GM18502 (cell line): Measurements from ENCODE around the gene SSNA1.

Source experiments
- ATAC-seq: cut with Tn5 transposase; IDR thresholded peaks from one replicate; pipeline ENCODE4 v1.9.1; 2021; ENCODE audit warnings: mild to moderate bottlenecking; ENCODE audit not compliant: unreplicated experiment, poor library complexity

The SSNA1 gene

GRCh38 chr9:137195525-137196220 lies 7.2 kb downstream of the SSNA1 start:
- no peak for ATAC-seq

GRCh38 chr9:137198051-137198901 lies 9.8 kb downstream of the SSNA1 start:
- ATAC-seq, result no peak

GRCh38 chr9:137198902-137199283 lies 10.4 kb downstream of the SSNA1 start:
- ATAC-seq, result no peak

GRCh38 chr9:137199411-137200121 lies 11.1 kb downstream of the SSNA1 start:
- no peak for ATAC-seq

- ATAC-seq, result peak; percentile 88
Observed at GRCh38 chr9:137200311-137201204, 12.1 kb downstream of the SSNA1 start, which contains the start of gene TPRN. TSS of gene TPRN (minus strand) at chr9:137200741. CDS start at chr9:137200711, 30 bp downstream.

GRCh38 chr9:137201205-137201868 lies 12.9 kb downstream of the SSNA1 start:
- ATAC-seq, result no peak

GRCh38 chr9:137202966-137203365 lies 14.5 kb downstream of the SSNA1 start:
- ATAC-seq, result no peak

- no peak for ATAC-seq
Observed at GRCh38 chr9:137204731-137205125, 16.3 kb downstream of the SSNA1 start.

GRCh38 chr9:137205126-137206069 lies 16.9 kb downstream of the SSNA1 start, which contains the start of the genes NDOR1 and TMEM203:
TSS of gene NDOR1 (plus strand) at chr9:137205700. CDS start at chr9:137205778, 78 bp downstream.
TSS of gene TMEM203 (minus strand) at chr9:137205648. CDS start at chr9:137205414, 234 bp downstream.
- peak; percentile 59 for ATAC-seq

GRCh38 chr9:137206602-137207001 lies 18.1 kb downstream of the SSNA1 start:
- ATAC-seq, result no peak

GRCh38 chr9:137211532-137211931 lies 23.1 kb downstream of the SSNA1 start:
- ATAC-seq, result no peak

GRCh38 chr9:137212520-137212919 lies 24.0 kb downstream of the SSNA1 start:
- no peak for ATAC-seq

- ATAC-seq, result no peak
Observed at GRCh38 chr9:137213160-137214060, 24.9 kb downstream of the SSNA1 start.

GRCh38 chr9:137214620-137215019 lies 26.1 kb downstream of the SSNA1 start:
- no peak for ATAC-seq

- no peak for ATAC-seq
Observed at GRCh38 chr9:137215196-137215986, 26.9 kb downstream of the SSNA1 start.

GRCh38 chr9:137216188-137216965 lies 27.9 kb downstream of the SSNA1 start:
- ATAC-seq, result no peak
